AG04449 (cell line): ENCODE data around the gene CEBPA.

Experiments used
- CTCF ChIA-PET: fragments of 350-600 bp; formaldehyde crosslinking; extraction: SDS; loops from one replicate; lab custom pipeline; 2021; ENCODE audit warnings: antibody characterized with exemption; lab: Yijun Ruan, JAX
- POLR2A ChIA-PET: fragments of 400-600, 350-600 bp; formaldehyde crosslinking; extraction: SDS; loops from one replicate; lab custom pipeline; 2020; ENCODE audit warnings: antibody characterized with exemption, inconsistent platforms; lab: Yijun Ruan, JAX
- DNase-seq: peaks from one replicate; pipeline ENCODE4 v3.0.0-alpha.2; 2010; ENCODE audit warnings: low read depth, low spot score
- H3K4me3 ChIP-seq: 2 replicates; pipeline ENCODE4 v1.5.1; 2011; ENCODE audit warnings: low read depth, mild to moderate bottlenecking, control low read depth, low read length
- TF ChIP-seq, protein P1 (sequence below): IDR thresholded peaks from one replicate; pipeline ENCODE4 v1.5.1; 2011; ENCODE audit warnings: mild to moderate bottlenecking, moderate library complexity, low read length, control low read depth, inconsistent platforms; ENCODE audit not compliant: insufficient read depth; ENCODE audit errors: missing control alignments

CEBPA gene

DNA sequence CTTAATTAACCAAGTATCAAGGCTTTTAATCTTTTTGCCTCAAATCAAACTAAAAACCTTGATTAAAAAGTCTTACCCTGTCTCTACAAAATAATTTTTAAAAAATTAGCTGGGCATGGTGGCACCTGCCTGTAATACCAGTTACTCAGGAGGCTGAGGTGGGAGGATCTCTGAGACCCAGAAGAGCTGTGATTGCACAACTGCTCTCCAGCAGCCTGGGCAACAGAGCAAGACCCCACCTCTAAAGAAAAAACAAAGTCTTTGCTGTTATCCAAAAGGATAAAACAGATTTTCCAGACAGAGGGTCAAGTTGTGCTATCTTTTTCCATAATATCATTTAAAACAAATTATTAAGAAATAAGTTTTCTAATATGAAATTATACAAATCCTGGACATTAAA lies 44.3 kb upstream of the CEBPA start:
- TF ChIP-seq, protein P1, sequence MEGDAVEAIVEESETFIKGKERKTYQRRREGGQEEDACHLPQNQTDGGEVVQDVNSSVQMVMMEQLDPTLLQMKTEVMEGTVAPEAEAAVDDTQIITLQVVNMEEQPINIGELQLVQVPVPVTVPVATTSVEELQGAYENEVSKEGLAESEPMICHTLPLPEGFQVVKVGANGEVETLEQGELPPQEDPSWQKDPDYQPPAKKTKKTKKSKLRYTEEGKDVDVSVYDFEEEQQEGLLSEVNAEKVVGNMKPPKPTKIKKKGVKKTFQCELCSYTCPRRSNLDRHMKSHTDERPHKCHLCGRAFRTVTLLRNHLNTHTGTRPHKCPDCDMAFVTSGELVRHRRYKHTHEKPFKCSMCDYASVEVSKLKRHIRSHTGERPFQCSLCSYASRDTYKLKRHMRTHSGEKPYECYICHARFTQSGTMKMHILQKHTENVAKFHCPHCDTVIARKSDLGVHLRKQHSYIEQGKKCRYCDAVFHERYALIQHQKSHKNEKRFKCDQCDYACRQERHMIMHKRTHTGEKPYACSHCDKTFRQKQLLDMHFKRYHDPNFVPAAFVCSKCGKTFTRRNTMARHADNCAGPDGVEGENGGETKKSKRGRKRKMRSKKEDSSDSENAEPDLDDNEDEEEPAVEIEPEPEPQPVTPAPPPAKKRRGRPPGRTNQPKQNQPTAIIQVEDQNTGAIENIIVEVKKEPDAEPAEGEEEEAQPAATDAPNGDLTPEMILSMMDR: no peak
- POLR2A ChIA-PET: no interaction called here
- no peak for DNase-seq
- CTCF ChIA-PET: no interaction called here
- no peak overlapping the region for H3K4me3 ChIP-seq

DNA sequence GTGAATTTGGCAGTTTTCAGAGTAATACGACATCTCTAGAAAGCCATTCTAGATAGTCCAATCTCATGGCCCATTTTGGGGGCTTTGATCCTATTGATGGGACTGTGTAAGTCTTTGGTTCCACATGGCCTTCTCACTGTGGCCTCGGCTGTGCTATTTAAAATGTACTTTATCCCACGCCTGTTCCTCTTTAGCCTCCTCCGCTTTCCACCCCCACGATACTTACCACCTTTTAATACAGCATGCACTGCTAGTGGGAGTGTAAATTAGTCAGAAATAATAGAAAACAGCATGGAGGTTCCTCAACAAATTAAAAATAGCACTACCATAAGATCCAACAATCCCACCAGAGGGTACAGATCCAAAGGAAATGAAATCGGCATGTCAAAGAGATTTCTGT lies 42.8 kb upstream of the CEBPA start:
- ChIA-PET POLR2A (no interaction called here), CTCF (no interaction called here)
- DNase-seq: no peak
- H3K4me3 ChIP-seq: no peak overlapping the region
- TF ChIP-seq, protein P1: no peak

DNA sequence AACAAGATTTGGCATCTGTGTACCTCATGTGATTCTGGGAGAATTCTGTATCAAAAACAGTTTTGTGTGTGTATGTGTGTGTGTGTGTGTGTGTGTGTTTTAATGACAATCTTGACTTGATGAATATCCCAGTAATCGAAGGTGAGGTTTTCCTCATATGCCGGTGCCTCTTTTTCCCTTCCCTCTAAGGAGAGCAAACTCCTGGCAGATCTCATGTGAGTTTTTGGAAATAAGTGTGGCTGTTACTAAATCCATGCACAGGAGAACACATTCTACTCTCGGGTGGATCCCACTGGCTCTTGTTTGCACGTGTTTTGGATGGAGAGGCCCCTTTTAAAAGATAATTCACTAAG lies 42.2 kb upstream of the CEBPA start:
- CTCF ChIA-PET: interaction anchor here (0.7 kb wide), 1 partner anchor 86 kb away, joined by 3 read pairs; no protein-coding TSS in a partner anchor
- H3K4me3 ChIP-seq: no peak overlapping the region
- TF ChIP-seq, protein P1: no peak
- POLR2A ChIA-PET: no interaction called here
- DNase-seq: no peak

DNA sequence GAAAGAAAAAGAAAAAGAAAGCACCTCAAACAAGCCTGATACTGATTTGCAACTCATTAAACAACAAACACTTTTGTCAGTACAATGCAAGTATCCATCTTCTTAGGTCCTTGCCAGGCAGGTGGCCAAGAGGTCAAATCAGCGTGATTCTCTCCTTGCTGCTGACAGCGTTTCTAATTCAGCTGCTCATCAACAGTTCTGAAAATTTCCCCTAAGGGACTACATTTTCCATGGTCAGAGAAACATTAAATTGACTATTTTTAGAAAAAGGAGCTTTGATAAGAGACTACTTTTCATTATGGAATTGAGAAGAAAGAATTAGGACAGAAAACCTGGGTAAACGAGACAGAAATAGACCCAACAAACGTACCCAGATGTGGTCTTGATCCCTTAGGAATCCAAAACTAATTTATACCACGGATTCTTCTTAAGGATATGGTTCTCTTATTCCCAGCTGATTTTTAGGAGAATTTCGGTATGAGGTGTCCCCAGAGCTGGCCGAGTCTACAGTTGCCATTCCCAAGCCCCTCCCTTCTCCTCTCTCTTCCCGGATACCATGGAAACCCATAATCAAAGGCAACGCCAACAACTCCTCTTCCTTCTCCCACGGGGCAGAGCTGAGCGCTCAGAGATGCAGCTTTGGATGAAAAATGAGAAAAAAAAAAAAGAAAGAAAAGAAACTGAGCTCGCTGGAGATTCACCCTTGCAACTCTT lies 41.7 kb upstream of the CEBPA start:
- H3K4me3 ChIP-seq: no peak overlapping the region
- TF ChIP-seq, protein P1: no peak
- ChIA-PET CTCF (interaction anchor here (0.7 kb wide), 1 partner anchor 86 kb away, joined by 3 read pairs; no protein-coding TSS in a partner anchor), POLR2A (no interaction called here)
- no peak for DNase-seq

DNA sequence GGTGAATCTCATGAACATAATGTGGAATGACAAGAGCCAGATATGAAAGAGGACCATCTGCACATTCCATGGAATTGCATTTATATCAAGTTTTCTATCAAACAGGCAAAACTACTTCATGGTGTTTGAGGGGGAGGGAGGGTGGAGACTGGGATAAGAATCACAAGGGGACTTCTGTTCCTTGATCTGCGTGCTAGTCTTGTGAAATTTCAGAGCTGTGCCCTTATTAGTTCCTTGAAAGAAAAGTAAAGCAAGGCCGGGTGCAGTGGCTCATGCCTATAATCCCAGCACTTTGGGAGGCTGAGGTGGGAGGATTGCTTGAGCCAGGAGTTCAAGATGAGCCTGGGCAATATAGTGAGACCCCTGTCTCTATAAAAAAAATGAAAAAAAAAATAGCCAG lies 41.0 kb upstream of the CEBPA start:
- POLR2A ChIA-PET: no interaction called here
- DNase-seq: no peak
- H3K4me3 ChIP-seq: no peak overlapping the region
- CTCF ChIA-PET: no interaction called here
- TF ChIP-seq, protein P1: no peak

DNA sequence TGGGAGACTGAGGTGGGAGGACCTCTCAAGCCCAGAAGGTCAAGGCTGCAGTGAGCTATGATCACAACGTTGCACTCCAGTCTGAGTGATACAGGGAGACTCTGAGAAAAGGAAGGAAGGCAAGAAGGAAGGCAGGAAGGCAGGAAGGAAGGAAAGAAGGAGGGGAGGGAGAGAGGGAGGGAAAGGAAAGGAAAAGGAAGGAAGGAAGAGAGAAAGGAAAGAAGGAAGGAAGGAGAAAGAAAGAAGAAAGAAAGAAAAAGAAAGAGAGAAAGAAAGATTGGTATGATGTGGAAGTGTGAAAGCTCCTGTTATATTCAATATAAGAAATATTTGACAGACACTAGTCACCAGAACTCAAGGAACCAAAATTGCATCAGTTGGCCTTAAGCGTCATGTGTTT lies 38.7 kb upstream of the CEBPA start:
- ChIA-PET POLR2A (no interaction called here), CTCF (no interaction called here)
- TF ChIP-seq, protein P1: no peak
- DNase-seq: no peak
- no peak overlapping the region for H3K4me3 ChIP-seq
